Kidney epithelial cell (primary cell): ENCODE measurements around the gene C4orf50. TPM values are rescaled to one million over a fixed set of nuclear protein-coding genes. Genes with fewer than 3 reads are reported as not detected.

ENCODE experiments used
- DNase-seq: peaks from one replicate; pipeline ENCODE4 v3.0.0-alpha.2; 2010; ENCODE audit warnings: low read depth
- H3K27me3 ChIP-seq: 2 replicates; pipeline ENCODE4 v1.6.0; 2011; ENCODE audit warnings: low read length; ENCODE audit not compliant: control insufficient read depth, insufficient read depth
- H3K36me3 ChIP-seq: 2 replicates; pipeline ENCODE4 v1.5.1; 2011; ENCODE audit warnings: low read length; ENCODE audit not compliant: control insufficient read depth, insufficient read depth
- H3K4me3 ChIP-seq: 2 replicates; pipeline ENCODE4 v1.5.1; 2011; ENCODE audit warnings: low read depth, mild to moderate bottlenecking, control low read depth, low read length
- total RNA-seq: library from RNA; depleted of rRNA; stranded (reverse); fragments of >200 nt; gene quantifications from 2 replicates; pipeline ENCODE4 v1.2.3, GENCODE V29; 2015
- TF ChIP-seq, protein P1 (sequence below): IDR thresholded peaks from 2 replicates; pipeline ENCODE4 v1.5.1; 2011; ENCODE audit warnings: mild to moderate bottlenecking, moderate library complexity, low read length, control low read depth, inconsistent platforms; ENCODE audit not compliant: insufficient read depth, poor library complexity, severe bottlenecking

Gene C4orf50
- total RNA-seq, 1 donor from 2014 or later: not detected

DNA sequence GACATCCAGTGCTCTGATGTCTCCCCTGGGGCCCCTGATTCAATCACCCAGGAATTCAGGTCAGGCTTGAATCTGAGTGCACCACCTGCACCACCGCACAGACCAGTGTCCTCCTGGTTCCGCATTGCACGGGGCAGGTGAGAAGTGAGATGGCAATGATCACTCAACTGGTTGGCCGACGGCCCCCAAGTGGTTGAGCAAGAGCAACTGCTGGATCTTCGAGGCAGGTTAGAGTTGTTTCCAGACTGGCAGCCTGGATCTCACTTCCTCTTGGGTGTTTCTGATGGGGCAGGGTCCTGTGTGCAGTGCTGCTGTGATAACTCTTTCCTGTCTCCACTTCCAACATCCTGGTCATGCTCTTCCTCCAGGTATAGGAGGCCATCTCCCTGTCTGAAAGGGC lies 50.4 kb downstream of the C4orf50 start:
- Histone ChIP-seq H3K4me3 (no peak overlapping the region), H3K36me3 (no peaks in the 10 kb centered on the region), H3K27me3 (no peaks in the 10 kb centered on the region)
- DNase-seq: no peak
- TF ChIP-seq, protein P1, sequence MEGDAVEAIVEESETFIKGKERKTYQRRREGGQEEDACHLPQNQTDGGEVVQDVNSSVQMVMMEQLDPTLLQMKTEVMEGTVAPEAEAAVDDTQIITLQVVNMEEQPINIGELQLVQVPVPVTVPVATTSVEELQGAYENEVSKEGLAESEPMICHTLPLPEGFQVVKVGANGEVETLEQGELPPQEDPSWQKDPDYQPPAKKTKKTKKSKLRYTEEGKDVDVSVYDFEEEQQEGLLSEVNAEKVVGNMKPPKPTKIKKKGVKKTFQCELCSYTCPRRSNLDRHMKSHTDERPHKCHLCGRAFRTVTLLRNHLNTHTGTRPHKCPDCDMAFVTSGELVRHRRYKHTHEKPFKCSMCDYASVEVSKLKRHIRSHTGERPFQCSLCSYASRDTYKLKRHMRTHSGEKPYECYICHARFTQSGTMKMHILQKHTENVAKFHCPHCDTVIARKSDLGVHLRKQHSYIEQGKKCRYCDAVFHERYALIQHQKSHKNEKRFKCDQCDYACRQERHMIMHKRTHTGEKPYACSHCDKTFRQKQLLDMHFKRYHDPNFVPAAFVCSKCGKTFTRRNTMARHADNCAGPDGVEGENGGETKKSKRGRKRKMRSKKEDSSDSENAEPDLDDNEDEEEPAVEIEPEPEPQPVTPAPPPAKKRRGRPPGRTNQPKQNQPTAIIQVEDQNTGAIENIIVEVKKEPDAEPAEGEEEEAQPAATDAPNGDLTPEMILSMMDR: no peak

DNA sequence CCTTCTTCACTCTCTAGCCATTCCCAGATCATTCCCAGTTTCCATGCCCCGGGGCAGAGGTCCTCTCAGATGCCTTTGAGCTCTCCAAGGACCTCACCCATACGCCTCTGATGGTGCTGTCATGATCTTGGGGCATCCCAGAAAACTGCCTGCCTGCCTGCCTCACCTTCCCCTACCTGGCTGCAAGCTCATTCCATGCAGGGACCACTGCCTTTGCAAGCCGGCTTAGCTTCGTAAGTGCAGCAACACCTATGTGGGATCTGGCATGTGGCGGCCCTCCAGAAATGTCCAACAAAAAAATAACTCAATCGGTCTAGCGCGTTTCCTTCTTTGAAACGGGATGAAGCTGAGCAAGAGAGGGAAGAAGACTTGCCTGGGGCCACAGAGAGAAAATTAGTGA lies 53.0 kb downstream of the C4orf50 start:
- no peaks in the 10 kb centered on the region for H3K27me3 ChIP-seq
- no peak for DNase-seq
- TF ChIP-seq, protein P1: no peak
- H3K36me3 ChIP-seq: no peaks in the 10 kb centered on the region
- no peak overlapping the region for H3K4me3 ChIP-seq

DNA sequence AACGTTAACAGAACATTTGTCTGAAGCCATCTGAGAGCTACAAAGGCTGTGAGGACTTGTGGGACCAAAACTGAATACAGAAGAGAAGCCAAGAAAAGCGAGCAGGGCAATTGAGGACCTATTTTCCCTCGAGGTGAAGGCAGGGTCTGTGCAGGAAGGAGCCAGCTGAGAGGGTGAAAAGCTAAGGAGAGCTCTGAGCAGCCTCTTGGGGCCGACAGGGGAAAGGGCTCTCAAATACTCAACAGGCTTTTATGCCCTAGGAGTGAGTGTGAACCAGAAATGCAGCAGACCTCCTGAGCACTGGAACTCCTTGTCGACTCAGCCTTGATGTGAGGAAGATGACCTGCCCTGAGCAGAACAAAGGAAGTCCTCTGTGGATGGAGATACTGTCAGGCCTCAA lies 54.2 kb downstream of the C4orf50 start:
- Histone ChIP-seq H3K27me3 (no peaks in the 10 kb centered on the region), H3K36me3 (no peaks in the 10 kb centered on the region), H3K4me3 (no peak overlapping the region)
- TF ChIP-seq, protein P1: no peak
- no peak for DNase-seq

DNA sequence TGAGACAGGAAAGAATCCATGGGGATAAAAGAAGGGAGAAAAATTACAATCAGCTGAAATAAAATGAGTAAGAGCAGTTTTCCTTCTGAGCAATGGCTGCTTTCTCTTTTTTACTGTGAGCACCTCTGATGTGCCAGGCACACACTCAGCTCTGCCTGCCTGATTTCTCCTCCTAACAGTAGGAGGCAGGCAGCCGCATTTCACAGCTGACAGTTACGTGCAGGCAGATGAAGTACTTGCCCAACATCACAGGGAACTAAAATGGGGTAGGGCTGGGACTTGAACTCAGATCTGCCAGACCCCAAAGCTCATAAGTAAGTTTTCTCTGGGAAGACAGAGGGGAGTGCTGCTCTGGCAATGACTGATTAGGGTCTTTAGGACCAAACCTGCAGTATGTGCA lies 54.6 kb downstream of the C4orf50 start:
- no peaks in the 10 kb centered on the region for H3K36me3 ChIP-seq
- H3K27me3 ChIP-seq: no peaks in the 10 kb centered on the region
- no peak for DNase-seq
- TF ChIP-seq, protein P1: no peak
- no peak overlapping the region for H3K4me3 ChIP-seq

DNA sequence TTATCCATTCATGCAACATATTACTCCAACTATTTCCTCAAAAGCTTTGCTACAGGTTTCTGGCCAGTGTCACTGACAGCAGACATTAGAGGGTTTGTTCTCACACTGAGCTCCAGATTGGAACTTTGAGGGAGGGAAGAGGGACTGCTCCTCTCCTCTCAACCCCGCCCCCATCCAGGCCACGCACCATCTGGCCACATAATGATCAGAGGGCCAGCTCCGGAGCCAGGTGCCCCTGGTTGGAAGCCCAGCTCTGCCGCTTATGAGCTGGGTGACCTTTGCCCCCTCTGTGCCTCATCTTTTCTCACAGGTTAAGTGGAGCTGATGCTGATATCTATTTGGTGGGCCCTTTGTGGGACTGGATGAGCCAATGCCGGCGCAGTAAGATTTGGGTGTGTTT lies 55.8 kb downstream of the C4orf50 start:
- DNase-seq: no peak
- Histone ChIP-seq H3K4me3 (no peak overlapping the region), H3K27me3 (no peaks in the 10 kb centered on the region), H3K36me3 (no peaks in the 10 kb centered on the region)
- TF ChIP-seq, protein P1: no peak

DNA sequence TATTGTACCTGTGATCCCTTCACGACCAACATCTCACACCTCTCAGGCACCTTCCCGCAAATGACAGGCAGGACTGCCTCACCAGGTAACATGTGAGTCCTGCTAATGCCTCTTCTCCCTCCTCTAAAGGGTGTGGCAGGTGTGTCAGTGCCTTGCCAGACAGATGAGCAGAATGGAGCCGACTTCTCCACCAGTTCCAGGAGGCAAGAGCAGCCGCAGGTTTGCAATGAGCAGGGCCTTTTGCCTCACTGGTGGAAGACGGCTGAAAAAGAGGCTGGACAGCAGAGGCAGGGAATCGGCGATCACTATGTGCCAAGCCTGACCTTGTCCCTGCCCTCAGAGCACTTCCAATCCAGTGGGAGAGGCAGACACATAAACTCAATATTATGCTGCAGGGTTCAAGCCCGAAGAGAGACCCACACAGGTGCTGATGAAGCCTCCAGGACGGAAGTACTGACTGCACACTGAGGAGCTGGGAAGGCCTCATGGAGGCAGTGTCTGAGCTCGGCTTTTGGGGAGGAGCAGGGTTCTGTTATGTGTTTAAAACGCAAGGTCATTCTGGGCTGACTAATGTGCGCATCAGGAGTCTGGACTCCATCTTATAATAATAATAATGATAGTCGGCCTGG lies 57.9 kb downstream of the C4orf50 start:
- DNase-seq: no peak
- Histone ChIP-seq H3K4me3 (no peak overlapping the region), H3K36me3 (no peaks in the 10 kb centered on the region), H3K27me3 (no peaks in the 10 kb centered on the region)
- TF ChIP-seq, protein P1: no peak
